Esophagus squamous epithelium (tissue), 4 donors: Measurements from ENCODE around the gene THOC3.
"Not testable (repeated sequence)": the region's sequence is repeated elsewhere in the genome, so short reads cannot be mapped to it uniquely, and the experiment has no call there.

Experiments
- CTCF ChIP-seq, 6 experiments: fragments of 450-650 bp in 4 of 6; fragments of 200-600 bp in 2 of 6; sonication (generic) in 2 of 6; IDR thresholded peaks; one replicate each; pipeline ENCODE4 v1.5.1; 2016 to 2019; ENCODE audit warnings: antibody characterized with exemption in 6 of 6, mild to moderate bottlenecking in 4 of 6, moderate library complexity in 4 of 6
- POLR2A ChIP-seq, 4 donors: fragments of 450-650 bp; IDR thresholded peaks; one replicate each; pipeline ENCODE4 v1.6.1; 2017; ENCODE audit warnings: antibody characterized with exemption in 4 of 4, mild to moderate bottlenecking in 4 of 4, moderate library complexity in 3 of 4

GRCh38 chr5:175910072-175910471 lies 58.0 kb downstream of the THOC3 start:
- not testable (repeated sequence) for TF ChIP-seq CTCF, POLR2A (IDR thresholded peaks at IDR 0.05)
